Measurements from ENCODE around the gene USP5. TPM values are rescaled to one million over a fixed set of nuclear protein-coding genes. Genes with fewer than 3 reads are reported as not detected.

USP5 gene
- total RNA-seq, 1 donor, result 77.1 TPM

DNA sequence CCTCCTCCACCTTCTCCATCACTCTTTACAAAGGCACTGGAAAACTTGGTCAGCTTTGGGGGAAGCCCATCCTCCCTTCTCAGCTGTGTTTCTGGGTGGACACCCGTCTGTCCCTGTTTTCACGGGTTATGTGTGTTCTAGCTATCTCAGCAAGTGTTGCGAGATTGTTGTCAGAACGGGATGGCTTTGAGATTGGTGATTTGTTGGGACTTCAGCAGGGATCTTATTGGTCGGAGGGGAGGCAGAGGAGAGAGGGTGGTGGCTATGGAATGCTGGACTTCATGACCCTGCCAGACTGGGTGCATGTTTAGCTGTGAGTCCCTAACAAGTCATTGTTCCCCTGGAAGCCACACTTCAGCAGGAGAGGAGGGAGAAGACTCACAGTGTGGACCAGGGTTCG is 2.1 kb downstream of the USP5 start:
- Histone ChIP-seq H2AFZ (ENCODE audit: low read length) (no peak overlapping the region), H3K27ac (ENCODE audit: low read depth, low read length) (peak overlapping the region; percentile 90), H3K4me3 (ENCODE audit: insufficient read depth, low read length) (no peak overlapping the region), H3K27me3 (ENCODE audit: insufficient read depth, low read length) (no peaks in the 10 kb centered on the region), H3K4me2 (ENCODE audit: insufficient read depth, low read length) (peak overlapping the region; percentile 97), H3K79me2 (ENCODE audit: insufficient read depth, low read length) (peaks cover 52% of the 10 kb centered on the region), H3K36me3 (ENCODE audit: insufficient read depth, low read length) (peaks cover 51% of the 10 kb centered on the region), H3K4me1 (ENCODE audit: insufficient read depth, low read length) (peaks cover 26% of the 10 kb centered on the region), H3K9me3 (ENCODE audit: low read depth, low read length) (no peaks in the 10 kb centered on the region), H4K20me1 (ENCODE audit: insufficient read depth, low read length) (peaks cover 3% of the 10 kb centered on the region)
- TF ChIP-seq, protein P1, sequence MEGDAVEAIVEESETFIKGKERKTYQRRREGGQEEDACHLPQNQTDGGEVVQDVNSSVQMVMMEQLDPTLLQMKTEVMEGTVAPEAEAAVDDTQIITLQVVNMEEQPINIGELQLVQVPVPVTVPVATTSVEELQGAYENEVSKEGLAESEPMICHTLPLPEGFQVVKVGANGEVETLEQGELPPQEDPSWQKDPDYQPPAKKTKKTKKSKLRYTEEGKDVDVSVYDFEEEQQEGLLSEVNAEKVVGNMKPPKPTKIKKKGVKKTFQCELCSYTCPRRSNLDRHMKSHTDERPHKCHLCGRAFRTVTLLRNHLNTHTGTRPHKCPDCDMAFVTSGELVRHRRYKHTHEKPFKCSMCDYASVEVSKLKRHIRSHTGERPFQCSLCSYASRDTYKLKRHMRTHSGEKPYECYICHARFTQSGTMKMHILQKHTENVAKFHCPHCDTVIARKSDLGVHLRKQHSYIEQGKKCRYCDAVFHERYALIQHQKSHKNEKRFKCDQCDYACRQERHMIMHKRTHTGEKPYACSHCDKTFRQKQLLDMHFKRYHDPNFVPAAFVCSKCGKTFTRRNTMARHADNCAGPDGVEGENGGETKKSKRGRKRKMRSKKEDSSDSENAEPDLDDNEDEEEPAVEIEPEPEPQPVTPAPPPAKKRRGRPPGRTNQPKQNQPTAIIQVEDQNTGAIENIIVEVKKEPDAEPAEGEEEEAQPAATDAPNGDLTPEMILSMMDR (IDR thresholded peaks at IDR 0.05; ENCODE audit: extremely low read depth, low read depth, low read length), result no peak
- DNase-seq (ENCODE audit: insufficient read length, low spot score, missing footprints), result peak; percentile 34

DNA sequence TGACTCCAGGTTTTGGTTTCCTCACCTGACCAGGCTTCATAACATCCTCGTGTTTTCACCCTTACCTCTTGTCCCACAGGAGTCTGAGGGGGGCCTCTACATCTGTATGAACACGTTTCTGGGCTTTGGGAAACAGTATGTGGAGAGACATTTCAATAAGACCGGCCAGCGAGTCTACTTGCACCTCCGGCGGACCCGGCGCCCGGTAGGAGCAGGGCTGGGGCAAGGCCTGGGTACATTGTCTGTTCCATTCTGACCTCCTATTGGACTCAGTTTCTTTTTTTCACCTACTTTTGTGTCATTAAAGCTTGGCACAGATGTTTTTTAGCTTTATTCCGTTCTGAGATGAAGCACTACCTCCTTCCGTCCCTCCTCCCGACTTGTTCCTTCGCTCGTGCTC is 3.4 kb downstream of the USP5 start:
- no peak overlapping the region for H3K4me2 ChIP-seq (ENCODE audit: insufficient read depth, low read length)
- H3K79me2 ChIP-seq (ENCODE audit: insufficient read depth, low read length), result peaks cover 42% of the 10 kb centered on the region
- DNase-seq (ENCODE audit: insufficient read length, low spot score, missing footprints), result peak; percentile 77
- H3K36me3 ChIP-seq (ENCODE audit: insufficient read depth, low read length), result peaks cover 53% of the 10 kb centered on the region
- H3K9me3 ChIP-seq (ENCODE audit: low read depth, low read length), result no peaks in the 10 kb centered on the region
- H3K4me1 ChIP-seq (ENCODE audit: insufficient read depth, low read length), result peaks cover 23% of the 10 kb centered on the region
- H3K27me3 ChIP-seq (ENCODE audit: insufficient read depth, low read length), result no peaks in the 10 kb centered on the region
- H3K27ac ChIP-seq (ENCODE audit: low read depth, low read length), result no peak overlapping the region
- TF ChIP-seq, protein P1 (IDR thresholded peaks at IDR 0.05; ENCODE audit: extremely low read depth, low read depth, low read length), result no peak
- no peak overlapping the region for H3K4me3 ChIP-seq (ENCODE audit: insufficient read depth, low read length)
- peaks cover 3% of the 10 kb centered on the region for H4K20me1 ChIP-seq (ENCODE audit: insufficient read depth, low read length)
- no peak overlapping the region for H2AFZ ChIP-seq (ENCODE audit: low read length)

DNA sequence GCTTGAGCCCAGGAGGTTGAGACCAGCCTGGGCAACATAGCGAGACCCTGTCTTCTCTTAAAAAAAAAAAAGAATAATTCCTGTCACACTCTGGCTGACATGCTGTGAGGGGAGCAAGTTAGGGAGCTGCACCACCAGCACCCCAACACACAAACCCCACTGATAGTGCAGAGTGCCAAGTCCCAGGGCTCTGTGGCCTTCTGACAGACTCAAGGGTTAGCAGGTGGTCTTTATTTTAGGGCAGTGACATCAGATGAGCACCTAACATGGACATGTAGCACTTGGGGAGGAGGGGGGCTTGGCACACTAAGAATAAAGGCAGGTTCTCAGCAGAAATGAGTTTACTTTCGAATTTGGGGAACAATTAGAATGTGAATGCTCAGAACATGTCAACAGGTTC is 6.8 kb downstream of the USP5 start:
- H2AFZ ChIP-seq (ENCODE audit: low read length), result no peak overlapping the region
- H3K36me3 ChIP-seq (ENCODE audit: insufficient read depth, low read length), result peaks cover 83% of the 10 kb centered on the region
- H3K4me3 ChIP-seq (ENCODE audit: insufficient read depth, low read length), result no peak overlapping the region
- no peaks in the 10 kb centered on the region for H4K20me1 ChIP-seq (ENCODE audit: insufficient read depth, low read length)
- peaks cover 10% of the 10 kb centered on the region for H3K4me1 ChIP-seq (ENCODE audit: insufficient read depth, low read length)
- no peaks in the 10 kb centered on the region for H3K27me3 ChIP-seq (ENCODE audit: insufficient read depth, low read length)
- no peak overlapping the region for H3K4me2 ChIP-seq (ENCODE audit: insufficient read depth, low read length)
- peaks cover 33% of the 10 kb centered on the region for H3K79me2 ChIP-seq (ENCODE audit: insufficient read depth, low read length)
- TF ChIP-seq, protein P1 (IDR thresholded peaks at IDR 0.05; ENCODE audit: extremely low read depth, low read depth, low read length), result no peak
- DNase-seq (ENCODE audit: insufficient read length, low spot score, missing footprints), result peak; percentile 53
- no peaks in the 10 kb centered on the region for H3K9me3 ChIP-seq (ENCODE audit: low read depth, low read length)
- no peak overlapping the region for H3K27ac ChIP-seq (ENCODE audit: low read depth, low read length)

DNA sequence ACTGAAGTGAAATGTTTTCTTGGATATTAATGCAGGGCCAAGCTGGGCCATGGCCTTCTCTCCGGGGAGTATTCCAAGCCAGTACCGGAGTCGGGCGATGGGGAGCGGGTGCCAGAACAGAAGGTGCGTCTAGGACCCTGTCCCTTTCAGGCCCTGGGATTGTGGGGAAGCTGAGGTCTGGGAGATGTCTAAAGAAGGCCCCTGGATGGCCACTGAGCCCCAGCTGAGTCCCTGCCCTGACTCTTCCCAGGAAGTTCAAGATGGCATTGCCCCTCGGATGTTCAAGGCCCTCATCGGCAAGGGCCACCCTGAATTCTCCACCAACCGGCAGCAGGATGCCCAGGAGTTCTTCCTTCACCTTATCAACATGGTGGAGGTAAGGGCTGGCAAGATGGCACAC is 8.2 kb downstream of the USP5 start:
- Histone ChIP-seq H4K20me1 (ENCODE audit: insufficient read depth, low read length) (no peaks in the 10 kb centered on the region), H3K4me3 (ENCODE audit: insufficient read depth, low read length) (no peak overlapping the region), H3K4me2 (ENCODE audit: insufficient read depth, low read length) (no peak overlapping the region), H3K9me3 (ENCODE audit: low read depth, low read length) (no peaks in the 10 kb centered on the region), H3K36me3 (ENCODE audit: insufficient read depth, low read length) (peaks cover 83% of the 10 kb centered on the region), H3K27me3 (ENCODE audit: insufficient read depth, low read length) (no peaks in the 10 kb centered on the region), H3K27ac (ENCODE audit: low read depth, low read length) (no peak overlapping the region), H2AFZ (ENCODE audit: low read length) (no peak overlapping the region), H3K79me2 (ENCODE audit: insufficient read depth, low read length) (peaks cover 20% of the 10 kb centered on the region), H3K4me1 (ENCODE audit: insufficient read depth, low read length) (peaks cover 5% of the 10 kb centered on the region)
- no peak for DNase-seq (ENCODE audit: insufficient read length, low spot score, missing footprints)
- TF ChIP-seq, protein P1 (IDR thresholded peaks at IDR 0.05; ENCODE audit: extremely low read depth, low read depth, low read length), result no peak

Measured in osteoblast (primary cell).